DMS53 treated with DMSO at 0.1 percent for 48 hours (cell line): ENCODE results near the gene SORCS2.

Experiments
- DNase-seq: peaks from one replicate; lab custom pipeline; 2025; ENCODE audit not compliant: unreplicated experiment; lab: John Stamatoyannopoulos, UW

SORCS2 gene

GRCh38 chr4:7487502-7487901 is 295.2 kb downstream of the SORCS2 start:
- no peak for DNase-seq

GRCh38 chr4:7487998-7488671 is 295.8 kb downstream of the SORCS2 start:
- no peak for DNase-seq

GRCh38 chr4:7491915-7492314 is 299.6 kb downstream of the SORCS2 start:
- no peak for DNase-seq

- DNase-seq: no peak
These were observed 306.3 kb downstream of the SORCS2 start for GRCh38 chr4:7498446-7499200.

- DNase-seq: no peak
These were observed 307.3 kb downstream of the SORCS2 start for GRCh38 chr4:7499661-7500060.

- no peak for DNase-seq
These were observed 308.1 kb downstream of the SORCS2 start for GRCh38 chr4:7500404-7500803.

- DNase-seq: no peak
These were observed 309.0 kb downstream of the SORCS2 start for GRCh38 chr4:7501314-7501713.

- no peak for DNase-seq
These were observed 309.5 kb downstream of the SORCS2 start for GRCh38 chr4:7501873-7502272.

GRCh38 chr4:7503559-7504249 is 311.4 kb downstream of the SORCS2 start:
- DNase-seq: no peak

GRCh38 chr4:7505116-7505900 is 313.0 kb downstream of the SORCS2 start:
- DNase-seq: no peak

- no peak for DNase-seq
These were observed 313.8 kb downstream of the SORCS2 start for GRCh38 chr4:7506119-7506518.

- DNase-seq: no peak
These were observed 314.2 kb downstream of the SORCS2 start for GRCh38 chr4:7506572-7506971.

- no peak for DNase-seq
These were observed 315.0 kb downstream of the SORCS2 start for GRCh38 chr4:7507381-7507780.

- no peak for DNase-seq
These were observed 317.7 kb downstream of the SORCS2 start for GRCh38 chr4:7510066-7510465.

- DNase-seq: no peak
These were observed 318.2 kb downstream of the SORCS2 start for GRCh38 chr4:7510538-7510937.

GRCh38 chr4:7511525-7511924 is 319.2 kb downstream of the SORCS2 start:
- DNase-seq: no peak

GRCh38 chr4:7512428-7512827 is 320.1 kb downstream of the SORCS2 start:
- no peak for DNase-seq

- no peak for DNase-seq
These were observed 320.6 kb downstream of the SORCS2 start for GRCh38 chr4:7512946-7513345.

GRCh38 chr4:7513671-7514070 is 321.3 kb downstream of the SORCS2 start:
- no peak for DNase-seq

- DNase-seq: no peak
These were observed 321.9 kb downstream of the SORCS2 start for GRCh38 chr4:7514281-7514680.

GRCh38 chr4:7514789-7515188 is 322.5 kb downstream of the SORCS2 start:
- no peak for DNase-seq
